ENCODE results near the gene CHST11.

Gene CHST11

GRCh38 chr12:104546575-104546974 is 89.8 kb downstream of the CHST11 start:
- no peak overlapping the region for H3K27ac ChIP-seq
- TF ChIP-seq FOXP2 (optimal IDR thresholded peaks at IDR 0.05; ENCODE audit: control extremely low read depth, extremely low read length, insufficient read depth) (no peak), POLR2AphosphoS5 (IDR thresholded peaks at IDR 0.05; ENCODE audit: borderline replicate concordance, low read depth, low read length) (no peak), EZH2 (IDR thresholded peaks at IDR 0.05) (no peak)

GRCh38 chr12:104547235-104547634 is 90.5 kb downstream of the CHST11 start:
- Histone ChIP-seq H3K27ac (no peak overlapping the region), H3K36me3 (ENCODE audit: insufficient read depth, low read length) (no peaks in the 10 kb centered on the region), H3K9ac (ENCODE audit: insufficient read length) (no peak overlapping the region), H3K4me3 (no peak overlapping the region), H3K9me3 (ENCODE audit: low read depth, low read length) (no peaks in the 10 kb centered on the region)
- TF ChIP-seq EZH2 (IDR thresholded peaks at IDR 0.05), result no peak
- no peak for TF ChIP-seq POLR2AphosphoS5 (IDR thresholded peaks at IDR 0.05; ENCODE audit: borderline replicate concordance, low read depth, low read length)
- TF ChIP-seq FOXP2 (optimal IDR thresholded peaks at IDR 0.05; ENCODE audit: control extremely low read depth, extremely low read length, insufficient read depth), result no peak
- no peak for DNase-seq (ENCODE audit: low read depth, low spot score)

More at GRCh38 chr12:104546575-104546974, 89.8 kb downstream of the CHST11 start:
- no peak for DNase-seq (ENCODE audit: low read depth, low spot score)
- Histone ChIP-seq H3K9me3 (ENCODE audit: low read depth, low read length) (no peaks in the 10 kb centered on the region), H3K9ac (ENCODE audit: insufficient read length) (no peak overlapping the region), H3K36me3 (ENCODE audit: insufficient read depth, low read length) (no peaks in the 10 kb centered on the region), H3K4me3 (no peak overlapping the region)

- no peaks in the 10 kb centered on the region for H3K36me3 ChIP-seq (ENCODE audit: insufficient read depth, low read length)
- no peak for DNase-seq (ENCODE audit: low read depth, low spot score)
These were observed 93.2 kb downstream of the CHST11 start for GRCh38 chr12:104549815-104550480.

GRCh38 chr12:104551313-104551931 is 94.7 kb downstream of the CHST11 start:
- no peak for TF ChIP-seq POLR2AphosphoS5 (IDR thresholded peaks at IDR 0.05; ENCODE audit: borderline replicate concordance, low read depth, low read length)
- no peak for TF ChIP-seq EZH2 (IDR thresholded peaks at IDR 0.05)
- no peak for TF ChIP-seq FOXP2 (optimal IDR thresholded peaks at IDR 0.05; ENCODE audit: control extremely low read depth, extremely low read length, insufficient read depth)
- Histone ChIP-seq H3K4me3 (no peak overlapping the region), H3K9me3 (ENCODE audit: low read depth, low read length) (no peaks in the 10 kb centered on the region), H3K36me3 (ENCODE audit: insufficient read depth, low read length) (no peaks in the 10 kb centered on the region), H3K27ac (no peak overlapping the region), H3K9ac (ENCODE audit: insufficient read length) (no peak overlapping the region)
- DNase-seq (ENCODE audit: low read depth, low spot score), result no peak

More at GRCh38 chr12:104549815-104550480, 93.2 kb downstream of the CHST11 start:
- Histone ChIP-seq H3K4me3 (no peak overlapping the region), H3K9me3 (ENCODE audit: low read depth, low read length) (no peaks in the 10 kb centered on the region), H3K27ac (no peak overlapping the region), H3K9ac (ENCODE audit: insufficient read length) (no peak overlapping the region)
- TF ChIP-seq EZH2 (IDR thresholded peaks at IDR 0.05) (no peak), FOXP2 (optimal IDR thresholded peaks at IDR 0.05; ENCODE audit: control extremely low read depth, extremely low read length, insufficient read depth) (no peak), POLR2AphosphoS5 (IDR thresholded peaks at IDR 0.05; ENCODE audit: borderline replicate concordance, low read depth, low read length) (no peak)

- Histone ChIP-seq H3K27ac (no peak overlapping the region), H3K9ac (ENCODE audit: insufficient read length) (no peak overlapping the region), H3K4me3 (no peak overlapping the region), H3K36me3 (ENCODE audit: insufficient read depth, low read length) (no peaks in the 10 kb centered on the region), H3K9me3 (ENCODE audit: low read depth, low read length) (no peaks in the 10 kb centered on the region)
- no peak for DNase-seq (ENCODE audit: low read depth, low spot score)
- TF ChIP-seq FOXP2 (optimal IDR thresholded peaks at IDR 0.05; ENCODE audit: control extremely low read depth, extremely low read length, insufficient read depth), result no peak
- TF ChIP-seq EZH2 (IDR thresholded peaks at IDR 0.05), result no peak
- TF ChIP-seq POLR2AphosphoS5 (IDR thresholded peaks at IDR 0.05; ENCODE audit: borderline replicate concordance, low read depth, low read length), result no peak
These were observed 96.7 kb downstream of the CHST11 start for GRCh38 chr12:104553421-104553820.

- H3K36me3 ChIP-seq (ENCODE audit: insufficient read depth, low read length), result no peaks in the 10 kb centered on the region
- TF ChIP-seq FOXP2 (optimal IDR thresholded peaks at IDR 0.05; ENCODE audit: control extremely low read depth, extremely low read length, insufficient read depth), result no peak
- TF ChIP-seq POLR2AphosphoS5 (IDR thresholded peaks at IDR 0.05; ENCODE audit: borderline replicate concordance, low read depth, low read length), result no peak; the same call in 1 of the 2 replicates
- no peak overlapping the region for H3K9ac ChIP-seq (ENCODE audit: insufficient read length)
- peak overlapping the region; percentile 49; the same call in 1 of the 2 replicates for H3K27ac ChIP-seq
- H3K9me3 ChIP-seq (ENCODE audit: low read depth, low read length), result no peaks in the 10 kb centered on the region
- peak overlapping the region; percentile 58 for H3K4me3 ChIP-seq
- peak; percentile 28 for DNase-seq (ENCODE audit: low read depth, low spot score)
These were observed 98.9 kb downstream of the CHST11 start for GRCh38 chr12:104555648-104556047.

- Histone ChIP-seq H3K9me3 (ENCODE audit: low read depth, low read length) (no peaks in the 10 kb centered on the region), H3K36me3 (ENCODE audit: insufficient read depth, low read length) (no peaks in the 10 kb centered on the region), H3K4me3 (no peak overlapping the region), H3K9ac (ENCODE audit: insufficient read length) (no peak overlapping the region), H3K27ac (no peak overlapping the region)
- DNase-seq (ENCODE audit: low read depth, low spot score), result no peak
- TF ChIP-seq FOXP2 (optimal IDR thresholded peaks at IDR 0.05; ENCODE audit: control extremely low read depth, extremely low read length, insufficient read depth), result no peak
These were observed 100.9 kb downstream of the CHST11 start for GRCh38 chr12:104557488-104558195.

- H3K36me3 ChIP-seq (ENCODE audit: insufficient read depth, low read length), result no peaks in the 10 kb centered on the region
- no peak overlapping the region for H3K9ac ChIP-seq (ENCODE audit: insufficient read length)
- H3K9me3 ChIP-seq (ENCODE audit: low read depth, low read length), result no peaks in the 10 kb centered on the region
- TF ChIP-seq EZH2 (IDR thresholded peaks at IDR 0.05), result no peak
- no peak for TF ChIP-seq FOXP2 (optimal IDR thresholded peaks at IDR 0.05; ENCODE audit: control extremely low read depth, extremely low read length, insufficient read depth)
- TF ChIP-seq POLR2AphosphoS5 (IDR thresholded peaks at IDR 0.05; ENCODE audit: borderline replicate concordance, low read depth, low read length), result no peak
- no peak for DNase-seq (ENCODE audit: low read depth, low spot score)
- H3K4me3 ChIP-seq, result no peak overlapping the region
- H3K27ac ChIP-seq, result no peak overlapping the region
These were observed 104.1 kb downstream of the CHST11 start for GRCh38 chr12:104560881-104561280.
